Measurements from ENCODE around the gene KLHL24.

- TF ChIP-seq CTCF (conservative IDR thresholded peaks at IDR 0.05 in 1 of 2, IDR thresholded peaks at IDR 0.05 in 1 of 2; ENCODE audit: extremely low read depth in 1 of 2, insufficient read depth in 1 of 2, low read depth in 1 of 2, low read length in 2 of 2) (no peak), EZH2 (IDR thresholded peaks at IDR 0.05; ENCODE audit: borderline replicate concordance, low read length) (no peak)
These were observed 40.8 kb upstream of the KLHL24 start for GRCh38 chr3:183594636-183595035.

Measured in mammary epithelial cell (primary cell).